K562 (cell line): ENCODE data around the gene SKIDA1. TPM values are rescaled to one million over a fixed set of nuclear protein-coding genes. Genes with fewer than 3 reads are reported as not detected.

ENCODE experiments used
- ATAC-seq: fragments of 200-7000 bp; cut with Tn5 transposase; 3 replicates; pipeline ENCODE4 v1.9.1; 2020; ENCODE audit warnings: moderate library complexity
- BruUV-seq: library from RNA; stranded (reverse); fragments of 400-500 nt; replicated peaks from 2 replicates; lab custom pipeline; 2021; lab: Mats Ljungman, UMichigan
- CTCF ChIA-PET: fragments of 300-600 bp; formaldehyde crosslinking; extraction: SDS; loops from one replicate; lab custom pipeline; 2021; ENCODE audit warnings: low intra/inter-chr PET ratio; lab: Yijun Ruan, JAX
- POLR2A ChIA-PET: fragments of 300-600, 350-650 bp; sonication (Branson Sonifier 250); formaldehyde crosslinking; extraction: SDS; loops from one replicate; lab custom pipeline; 2021; ENCODE audit warnings: antibody characterized with exemption, inconsistent platforms; lab: Yijun Ruan, JAX
- DNase-seq, 4 experiments: peaks; one replicate each; pipeline versions ENCODE4 v3.0.0 to v3.0.0-alpha.2; 2011 to 2018; ENCODE audit warnings: low spot score in 3 of 4, mixed read lengths in 3 of 4; ENCODE audit errors: extremely low read depth in 1 of 4
- FAIRE-seq: peaks from 2 replicates; lab custom pipeline; 2011; peaks lifted over from hg19 to GRCh38; lab: Jason Lieb, UNC
- H2AFZ ChIP-seq: 2 replicates; pipeline ENCODE4 v1.6.0; 2011; ENCODE audit warnings: low read depth, low read length, control low read depth, inconsistent platforms
- H3K27ac ChIP-seq: fragments of 200-600 bp; 3 replicates; pipeline ENCODE4 v1.8.0; 2011; ENCODE audit warnings: low read depth, mild to moderate bottlenecking, control low read depth, inconsistent platforms, low read length, moderate library complexity, mixed read lengths; ENCODE audit errors: extremely low read depth
- H3K27me3 ChIP-seq, 2 experiments: fragments of 300-600 bp in 1 of 2; 2 replicates in 1 of 2; 3 replicates in 1 of 2; pipeline versions ENCODE4 v1.6.0 to v1.8.0; 2011; ENCODE audit warnings: inconsistent platforms in 2 of 2, low read length in 2 of 2, mild to moderate bottlenecking in 1 of 2, mixed read lengths in 1 of 2, moderate library complexity in 1 of 2; ENCODE audit not compliant: control insufficient read depth in 2 of 2, insufficient read depth in 2 of 2
- H3K36me3 ChIP-seq: fragments of 300-600 bp; 3 replicates; pipeline ENCODE4 v1.8.0; 2011; ENCODE audit warnings: mild to moderate bottlenecking, low read length, inconsistent platforms; ENCODE audit not compliant: control insufficient read depth, insufficient read depth
- H3K4me1 ChIP-seq, 2 experiments: fragments of 200-600 bp in 1 of 2; replicated peaks in 1 of 2; 2 replicates in 1 of 2; 3 replicates in 1 of 2; pipeline versions ENCODE4 v1.5.1 to v1.8.0; 2011; ENCODE audit warnings: inconsistent platforms in 2 of 2, low read length in 2 of 2, mild to moderate bottlenecking in 1 of 2, mixed read lengths in 1 of 2, moderate library complexity in 1 of 2; ENCODE audit not compliant: control insufficient read depth in 2 of 2, insufficient read depth in 2 of 2
- H3K4me2 ChIP-seq: 2 replicates; pipeline ENCODE4 v1.6.1; 2011; ENCODE audit warnings: low read length, control low read depth, inconsistent platforms, mixed read lengths; ENCODE audit not compliant: insufficient read depth
- H3K4me3 ChIP-seq: fragments of 200-600 bp; sonication (generic), shearing (Covaris generic); 2 replicates; pipeline ENCODE4 v1.5.1; 2016; ENCODE audit warnings: control low read depth, inconsistent platforms
- H3K79me2 ChIP-seq: fragments of 200-600 bp; 3 replicates; pipeline ENCODE4 v1.8.0; 2011; ENCODE audit warnings: low read length, inconsistent platforms; ENCODE audit not compliant: control insufficient read depth, insufficient read depth
- H3K9ac ChIP-seq, 2 experiments: 2 replicates each; pipeline versions ENCODE4 v1.6.0 to v1.6.1; 2011; ENCODE audit warnings: low read depth in 2 of 2, low read length in 2 of 2, control low read depth in 1 of 2, inconsistent platforms in 1 of 2, mild to moderate bottlenecking in 1 of 2, mixed read lengths in 1 of 2; ENCODE audit not compliant: insufficient read depth in 1 of 2
- H3K9me1 ChIP-seq: one replicate; pipeline ENCODE4 v1.6.0; 2011; ENCODE audit warnings: inconsistent platforms, mild to moderate bottlenecking, low read length, moderate library complexity; ENCODE audit not compliant: control insufficient read depth, insufficient read depth
- H3K9me3 ChIP-seq: replicated peaks from 2 replicates; pipeline ENCODE4 v1.5.1; 2011; ENCODE audit warnings: low read depth, low read length, inconsistent platforms; ENCODE audit not compliant: control insufficient read depth, insufficient read depth
- H4K20me1 ChIP-seq: replicated peaks from 2 replicates; pipeline ENCODE4 v1.6.1; 2011; ENCODE audit warnings: low read length, inconsistent platforms, mixed read lengths; ENCODE audit not compliant: control insufficient read depth, insufficient read depth
- C11orf30 ChIP-seq: fragments of 450-650 bp; IDR thresholded peaks from 2 replicates; pipeline ENCODE4 v1.6.1; 2016; ENCODE audit warnings: low read depth, mild to moderate bottlenecking
- MAFF ChIP-seq: IDR thresholded peaks from 2 replicates; pipeline ENCODE4 v1.6.1; 2012; ENCODE audit warnings: low read length, improper control_type of control experiment
- MAFG ChIP-seq: fragments of 450-650 bp; conservative IDR thresholded peaks from 2 replicates; pipeline ENCODE4 v1.6.1; 2016; ENCODE audit warnings: missing genetic modification characterization, missing compliant biosample characterization
- NR1H2 ChIP-seq: sonication (generic); formaldehyde crosslinking; IDR thresholded peaks from 2 replicates; pipeline ENCODE4 v1.4.0; 2020; ENCODE audit warnings: mild to moderate bottlenecking, missing genetic modification reagents
- RNF2 ChIP-seq: sonication (generic); IDR thresholded peaks from 2 replicates; pipeline ENCODE4 v1.6.1; 2016
- TEAD2 ChIP-seq: fragments of 450-650 bp; IDR thresholded peaks from 2 replicates; pipeline ENCODE4 v1.6.1; 2016; ENCODE audit warnings: missing genetic modification characterization, control low read depth, missing compliant biosample characterization
- XRCC5 ChIP-seq: fragments of 200-400 bp; formaldehyde crosslinking; IDR thresholded peaks from 2 replicates; pipeline ENCODE4 v1.6.1; 2017; ENCODE audit warnings: low read depth, mild to moderate bottlenecking, low read length
- ZNF316 ChIP-seq: fragments of 450-650 bp; IDR thresholded peaks from 2 replicates; pipeline ENCODE4 v1.6.1; 2016
- ZNF589 ChIP-seq: fragments of 200-800 bp; sonication (Bioruptor generic); IDR thresholded peaks from 2 replicates; pipeline ENCODE4 v1.6.1; 2016; ENCODE audit warnings: low read depth, missing genetic modification characterization, missing compliant biosample characterization
- WGBS: fragments of 100-300 bp; shearing (Covaris generic); methylation state at CpG from one replicate; pipeline ENCODE4 v1.1.6; 2016; ENCODE audit warnings: low coverage, mixed read lengths; ENCODE audit not compliant: insufficient coverage; ENCODE audit errors: missing lambda C conversion rate; 5-methylcytosine and 5-hydroxymethylcytosine counted together
- in situ Hi-C: fragments of 300-500 bp; cut with MboI; formaldehyde crosslinking; loops from 4 replicates; pipeline ENCODE4 v1.15.0; 2018; ENCODE audit warnings: inconsistent platforms, mixed read lengths
- intact Hi-C: fragments of 100-400 bp; cut with micrococcal nuclease; formaldehyde crosslinking; loops from 2 replicates; pipeline ENCODE4 v1.14.2; 2022
- polyA plus RNA-seq, 8 experiments: library from polyadenylated mRNA; depleted of rRNA in 4 of 8; stranded (reverse) in 5 of 8; unstranded in 3 of 8; fragments of >200 nt; fragmentation: Nextera tagmentation in 2 of 8; fragmentation: Illumina TruSeq in 1 of 8; extraction: Ambion mirVana in 2 of 8; extraction: Trizol in 1 of 8; gene quantifications; 2 replicates each; pipeline versions ENCODE4 v1.2.1 to v1.2.3, GENCODE V29; 2011 to 2014; ENCODE audit warnings: inconsistent platforms in 1 of 8, missing spikeins in 1 of 8
- total RNA-seq, 7 experiments: library from RNA; depleted of rRNA in 6 of 7; stranded (reverse); fragments of >200 nt in 6 of 7; fragmentation: Illumina TruSeq in 2 of 7; extraction: Trizol in 2 of 7; gene quantifications; 2 replicates each; pipeline versions ENCODE4 v1.2.1 to v1.2.3, GENCODE V29; 2011 to 2021; ENCODE audit warnings: low replicate concordance in 1 of 7
- TF ChIP-seq, protein P1 (sequence below): fragments of 450-650 bp; formaldehyde crosslinking; IDR thresholded peaks from 2 replicates; pipeline ENCODE4 v1.4.0; 2022; ENCODE audit warnings: missing genetic modification characterization
- TF ChIP-seq, protein P2 (sequence below): IDR thresholded peaks from 2 replicates; pipeline ENCODE4 v1.6.1; 2012; ENCODE audit warnings: low read depth, low read length, improper control_type of control experiment, borderline replicate concordance
- TF ChIP-seq, protein P3 (sequence below): fragments of 200-400 bp; formaldehyde crosslinking; IDR thresholded peaks from 2 replicates; pipeline ENCODE4 v1.6.1; 2017; ENCODE audit warnings: mild to moderate bottlenecking, low read depth, low read length, moderate library complexity
- TF ChIP-seq, protein P4 (sequence below): sonication (generic); IDR thresholded peaks from 2 replicates; pipeline ENCODE4 v1.6.1; 2016

Gene SKIDA1
- total and polyA plus RNA-seq, 9 of the 15 experiments (the other 6 are each of a cell fraction or from before 2014, with no cell fraction given): 0.05 to 1.1 (median 0.42) TPM

DNA sequence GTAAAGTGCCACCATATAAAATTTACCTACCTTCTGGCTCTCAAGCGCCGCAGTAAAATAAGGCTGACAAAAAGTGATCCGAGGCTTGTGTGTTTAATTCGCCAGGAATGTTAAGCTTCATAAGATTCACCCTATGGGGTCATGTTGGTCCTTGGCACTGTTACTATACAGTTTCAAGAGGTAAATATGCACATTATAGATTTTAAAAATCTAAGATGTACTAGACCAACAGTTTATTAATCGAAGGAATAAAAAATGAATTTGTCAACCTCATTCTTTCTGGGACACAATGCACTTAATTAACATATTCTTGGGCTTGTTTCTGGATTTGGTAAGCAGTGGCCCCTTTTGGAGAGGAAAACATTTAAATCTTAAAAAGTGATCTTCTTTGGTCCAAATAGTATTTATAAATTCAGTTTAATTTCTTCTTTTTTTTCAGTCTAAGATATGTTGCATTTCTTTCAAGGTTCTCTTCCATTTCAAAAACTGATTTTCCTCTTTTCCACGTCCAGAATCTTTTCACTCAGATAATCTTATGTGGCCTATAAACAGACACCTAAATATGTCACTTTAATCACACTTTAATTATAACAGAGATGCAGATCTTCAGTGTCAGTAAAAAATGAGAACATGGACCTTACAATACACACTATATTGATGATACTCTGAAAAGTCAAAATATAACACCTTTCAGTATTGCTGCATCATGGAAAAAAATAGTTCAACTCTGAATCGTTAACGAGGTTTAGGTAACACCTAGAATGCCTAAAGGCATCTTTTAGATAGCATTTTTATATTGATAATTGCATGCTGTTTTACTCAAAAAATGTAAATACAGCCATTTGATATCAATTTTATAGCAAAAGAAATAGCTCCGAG, 3.8 kb upstream of the SKIDA1 start:
- H3K9me1 ChIP-seq: no peaks in the 10 kb centered on the region
- in situ Hi-C loops (no loop called here), intact Hi-C loops (loop anchor here (5.0 kb wide), 1 partner anchor 788 kb away; the partner anchor contains the start of gene COMMD3)
- DNase-seq (no peak), ATAC-seq (no peak), FAIRE-seq (no peak)
- H3K9ac ChIP-seq: peak overlapping the region in 1 of 2 experiments; percentile 96; a peak in 2 of 4 replicates
- H3K4me1 ChIP-seq: peaks cover 0 to 17% of the 10 kb centered on the region in 2 experiments; a peak in 2 of 5 replicates
- H3K79me2 ChIP-seq: peaks cover 48% of the 10 kb centered on the region; the same call in 2 of the 3 replicates
- 7% methylated on average over 9 of the region's 9 CpGs for whole genome bisulfite sequencing
- 0 out of 2 replicates have a peak, but pooled peaks have one; percentile 20 for TF ChIP-seq MAFF
- no peak for TF ChIP-seq NR1H2
- TF ChIP-seq, protein P1, sequence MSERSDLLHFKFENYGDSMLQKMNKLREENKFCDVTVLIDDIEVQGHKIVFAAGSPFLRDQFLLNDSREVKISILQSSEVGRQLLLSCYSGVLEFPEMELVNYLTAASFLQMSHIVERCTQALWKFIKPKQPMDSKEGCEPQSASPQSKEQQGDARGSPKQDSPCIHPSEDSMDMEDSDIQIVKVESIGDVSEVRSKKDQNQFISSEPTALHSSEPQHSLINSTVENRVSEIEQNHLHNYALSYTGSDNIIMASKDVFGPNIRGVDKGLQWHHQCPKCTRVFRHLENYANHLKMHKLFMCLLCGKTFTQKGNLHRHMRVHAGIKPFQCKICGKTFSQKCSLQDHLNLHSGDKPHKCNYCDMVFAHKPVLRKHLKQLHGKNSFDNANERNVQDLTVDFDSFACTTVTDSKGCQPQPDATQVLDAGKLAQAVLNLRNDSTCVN: no peak
- peak; percentile 82 for TF ChIP-seq C11orf30
- TF ChIP-seq, protein P2, sequence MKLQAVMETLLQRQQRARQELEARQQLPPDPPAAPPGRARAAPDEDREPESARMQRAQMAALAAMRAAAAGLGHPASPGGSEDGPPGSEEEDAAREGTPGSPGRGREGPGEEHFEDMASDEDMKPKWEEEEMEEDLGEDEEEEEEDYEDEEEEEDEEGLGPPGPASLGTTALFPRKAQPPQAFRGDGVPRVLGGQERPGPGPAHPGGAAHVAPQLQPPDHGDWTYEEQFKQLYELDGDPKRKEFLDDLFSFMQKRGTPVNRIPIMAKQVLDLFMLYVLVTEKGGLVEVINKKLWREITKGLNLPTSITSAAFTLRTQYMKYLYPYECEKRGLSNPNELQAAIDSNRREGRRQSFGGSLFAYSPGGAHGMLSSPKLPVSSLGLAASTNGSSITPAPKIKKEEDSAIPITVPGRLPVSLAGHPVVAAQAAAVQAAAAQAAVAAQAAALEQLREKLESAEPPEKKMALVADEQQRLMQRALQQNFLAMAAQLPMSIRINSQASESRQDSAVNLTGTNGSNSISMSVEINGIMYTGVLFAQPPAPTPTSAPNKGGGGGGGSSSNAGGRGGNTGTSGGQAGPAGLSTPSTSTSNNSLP: peak; percentile 65; the same call in 1 of the 2 replicates
- 0 out of 2 replicates have a peak, but pooled peaks have one; percentile 28 for TF ChIP-seq TEAD2
- TF ChIP-seq ZNF589 (CRISPR knock-in tag): no peak
- TF ChIP-seq, protein P3, sequence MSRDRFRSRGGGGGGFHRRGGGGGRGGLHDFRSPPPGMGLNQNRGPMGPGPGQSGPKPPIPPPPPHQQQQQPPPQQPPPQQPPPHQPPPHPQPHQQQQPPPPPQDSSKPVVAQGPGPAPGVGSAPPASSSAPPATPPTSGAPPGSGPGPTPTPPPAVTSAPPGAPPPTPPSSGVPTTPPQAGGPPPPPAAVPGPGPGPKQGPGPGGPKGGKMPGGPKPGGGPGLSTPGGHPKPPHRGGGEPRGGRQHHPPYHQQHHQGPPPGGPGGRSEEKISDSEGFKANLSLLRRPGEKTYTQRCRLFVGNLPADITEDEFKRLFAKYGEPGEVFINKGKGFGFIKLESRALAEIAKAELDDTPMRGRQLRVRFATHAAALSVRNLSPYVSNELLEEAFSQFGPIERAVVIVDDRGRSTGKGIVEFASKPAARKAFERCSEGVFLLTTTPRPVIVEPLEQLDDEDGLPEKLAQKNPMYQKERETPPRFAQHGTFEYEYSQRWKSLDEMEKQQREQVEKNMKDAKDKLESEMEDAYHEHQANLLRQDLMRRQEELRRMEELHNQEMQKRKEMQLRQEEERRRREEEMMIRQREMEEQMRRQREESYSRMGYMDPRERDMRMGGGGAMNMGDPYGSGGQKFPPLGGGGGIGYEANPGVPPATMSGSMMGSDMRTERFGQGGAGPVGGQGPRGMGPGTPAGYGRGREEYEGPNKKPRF: no peak
- TF ChIP-seq, protein P4, sequence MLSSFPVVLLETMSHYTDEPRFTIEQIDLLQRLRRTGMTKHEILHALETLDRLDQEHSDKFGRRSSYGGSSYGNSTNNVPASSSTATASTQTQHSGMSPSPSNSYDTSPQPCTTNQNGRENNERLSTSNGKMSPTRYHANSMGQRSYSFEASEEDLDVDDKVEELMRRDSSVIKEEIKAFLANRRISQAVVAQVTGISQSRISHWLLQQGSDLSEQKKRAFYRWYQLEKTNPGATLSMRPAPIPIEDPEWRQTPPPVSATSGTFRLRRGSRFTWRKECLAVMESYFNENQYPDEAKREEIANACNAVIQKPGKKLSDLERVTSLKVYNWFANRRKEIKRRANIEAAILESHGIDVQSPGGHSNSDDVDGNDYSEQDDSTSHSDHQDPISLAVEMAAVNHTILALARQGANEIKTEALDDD: peak; percentile 54
- no peak for TF ChIP-seq RNF2
- TF ChIP-seq MAFG: peak; percentile 58
- no peak for TF ChIP-seq XRCC5
- peak; percentile 93 for TF ChIP-seq ZNF316
- no peaks in the 10 kb centered on the region for H4K20me1 ChIP-seq
- peak overlapping the region; percentile 77 for H3K4me2 ChIP-seq
- H3K4me3 ChIP-seq: peak overlapping the region; percentile 39
- no peaks in the 10 kb centered on the region for H3K9me3 ChIP-seq
- POLR2A ChIA-PET: interaction anchor here (0.5 kb wide), 1 partner anchor 234 kb away, joined by 4 read pairs; no protein-coding TSS in a partner anchor
- peak overlapping the region; percentile 61 for H2AFZ ChIP-seq
- H3K27ac ChIP-seq: peak overlapping the region; percentile 92
- H3K36me3 ChIP-seq: no peaks in the 10 kb centered on the region
- no TSS peak for BruUV-seq
- no peaks in the 10 kb centered on the region for H3K27me3 ChIP-seq
- CTCF ChIA-PET: no interaction called here
